GM12892 (cell line): ENCODE data around the gene PIM1.

ENCODE experiments used
- POLR2A ChIP-seq: IDR thresholded peaks from 2 replicates; pipeline ENCODE4 v1.6.1; 2011; ENCODE audit warnings: low read depth, low read length, control low read depth
- POLR2AphosphoS5 ChIP-seq: IDR thresholded peaks from 2 replicates; pipeline ENCODE4 v1.6.1; 2011; ENCODE audit warnings: low read depth, low read length, control low read depth
- TAF1 ChIP-seq: IDR thresholded peaks from 2 replicates; pipeline ENCODE4 v1.6.1; 2011; ENCODE audit warnings: low read depth, mild to moderate bottlenecking, control low read depth, low read length, borderline replicate concordance

DNA sequence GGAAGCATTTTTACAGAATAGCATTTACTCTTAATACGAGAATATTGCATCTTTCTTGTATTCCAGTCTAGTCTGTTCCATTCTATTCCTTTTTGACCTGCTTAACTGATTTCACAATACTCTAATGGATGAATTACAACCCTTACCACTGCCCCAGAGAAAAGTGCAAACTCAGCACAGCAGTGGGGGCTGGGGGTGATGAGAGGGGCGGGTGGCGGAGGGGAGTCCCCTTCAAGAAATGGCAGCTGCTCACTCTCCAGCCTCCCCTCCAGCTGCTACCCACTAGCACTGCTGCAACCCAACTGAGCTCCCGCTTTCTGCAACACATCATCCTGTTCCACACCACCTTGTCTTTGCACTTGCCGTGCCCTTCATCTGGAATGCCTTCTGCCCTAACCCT, 30.1 kb downstream of the PIM1 start:
- TF ChIP-seq POLR2A (no peak), POLR2AphosphoS5 (no peak), TAF1 (no peak)
